ENCODE data around the gene AP1G2.

Gene AP1G2

DNA sequence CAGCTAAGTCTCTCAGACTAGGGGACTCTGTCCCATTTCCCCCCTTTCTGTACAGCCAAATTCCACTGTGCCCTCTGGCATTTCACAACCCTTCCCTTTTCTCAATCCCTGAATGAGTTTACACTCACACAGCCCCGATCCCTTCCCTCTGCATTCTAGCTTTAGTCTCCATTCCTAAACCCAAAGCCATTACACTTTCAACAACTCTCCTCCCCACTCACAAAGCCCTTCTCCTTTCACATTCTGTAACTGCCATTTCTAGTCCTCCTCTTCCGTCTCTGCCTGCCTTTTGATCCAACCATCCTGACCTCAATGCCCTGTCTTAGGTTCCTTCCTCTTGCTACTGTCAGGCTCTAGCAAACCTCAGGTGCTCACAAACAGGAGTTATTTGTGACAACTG lies 19.7 kb downstream of the AP1G2 start:
- no peaks in the 10 kb centered on the region for H3K27me3 ChIP-seq (ENCODE audit: insufficient read depth, low read depth)
- H3K4me2 ChIP-seq: no peak overlapping the region
- no peaks in the 10 kb centered on the region for H3K36me3 ChIP-seq (ENCODE audit: insufficient read depth)
- no peak overlapping the region for H3K9ac ChIP-seq
- no peak overlapping the region for H2AFZ ChIP-seq (ENCODE audit: low read depth)
- H3K27ac ChIP-seq: no peak overlapping the region
- H3K79me2 ChIP-seq (ENCODE audit: insufficient read depth, low read depth): no peaks in the 10 kb centered on the region
- no peaks in the 10 kb centered on the region for H3K4me1 ChIP-seq (ENCODE audit: low read depth, poor library complexity, severe bottlenecking)
- no peaks in the 10 kb centered on the region for H4K20me1 ChIP-seq (ENCODE audit: insufficient read depth)
- TF ChIP-seq, protein P1, sequence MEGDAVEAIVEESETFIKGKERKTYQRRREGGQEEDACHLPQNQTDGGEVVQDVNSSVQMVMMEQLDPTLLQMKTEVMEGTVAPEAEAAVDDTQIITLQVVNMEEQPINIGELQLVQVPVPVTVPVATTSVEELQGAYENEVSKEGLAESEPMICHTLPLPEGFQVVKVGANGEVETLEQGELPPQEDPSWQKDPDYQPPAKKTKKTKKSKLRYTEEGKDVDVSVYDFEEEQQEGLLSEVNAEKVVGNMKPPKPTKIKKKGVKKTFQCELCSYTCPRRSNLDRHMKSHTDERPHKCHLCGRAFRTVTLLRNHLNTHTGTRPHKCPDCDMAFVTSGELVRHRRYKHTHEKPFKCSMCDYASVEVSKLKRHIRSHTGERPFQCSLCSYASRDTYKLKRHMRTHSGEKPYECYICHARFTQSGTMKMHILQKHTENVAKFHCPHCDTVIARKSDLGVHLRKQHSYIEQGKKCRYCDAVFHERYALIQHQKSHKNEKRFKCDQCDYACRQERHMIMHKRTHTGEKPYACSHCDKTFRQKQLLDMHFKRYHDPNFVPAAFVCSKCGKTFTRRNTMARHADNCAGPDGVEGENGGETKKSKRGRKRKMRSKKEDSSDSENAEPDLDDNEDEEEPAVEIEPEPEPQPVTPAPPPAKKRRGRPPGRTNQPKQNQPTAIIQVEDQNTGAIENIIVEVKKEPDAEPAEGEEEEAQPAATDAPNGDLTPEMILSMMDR (conservative IDR thresholded peaks at IDR 0.05; ENCODE audit: low read depth, low read length): no peak
- no peak overlapping the region for H3K4me3 ChIP-seq (IDR thresholded peaks at IDR 0.05; ENCODE audit: insufficient read depth, low read depth, low read length)

DNA sequence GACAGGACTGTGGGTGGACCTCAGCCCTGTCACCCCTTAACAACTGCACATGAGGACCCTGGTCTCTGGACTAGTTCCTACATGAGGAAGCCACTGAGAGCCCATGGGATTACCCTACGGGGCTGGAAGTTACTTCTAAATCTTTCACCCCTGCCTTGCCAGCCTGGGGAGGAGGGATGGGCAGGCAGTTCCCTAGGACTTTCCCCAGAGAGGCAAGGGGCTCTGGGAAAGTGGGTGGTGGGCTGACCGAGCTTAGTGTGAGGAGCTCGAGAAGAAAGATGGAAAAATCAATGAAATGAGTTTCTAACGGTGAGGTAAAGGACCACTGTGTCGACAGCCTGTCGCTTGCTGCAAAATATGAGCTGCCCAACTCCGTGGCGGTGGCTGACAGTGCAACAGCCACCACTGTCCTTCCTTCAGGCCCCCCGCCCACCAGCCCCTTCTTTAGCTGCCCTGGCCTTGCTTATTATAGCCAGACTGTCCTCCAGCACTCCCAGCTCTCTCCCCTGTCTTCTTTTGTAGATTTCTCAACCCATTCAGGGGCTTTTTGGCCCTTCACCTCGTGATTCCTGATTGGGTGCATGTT lies 21.0 kb downstream of the AP1G2 start:
- no peaks in the 10 kb centered on the region for H3K27me3 ChIP-seq (ENCODE audit: insufficient read depth, low read depth)
- H3K4me3 ChIP-seq (IDR thresholded peaks at IDR 0.05; ENCODE audit: insufficient read depth, low read depth, low read length): no peak overlapping the region
- H3K4me1 ChIP-seq (ENCODE audit: low read depth, poor library complexity, severe bottlenecking): no peaks in the 10 kb centered on the region
- no peak overlapping the region for H3K4me2 ChIP-seq
- TF ChIP-seq, protein P1 (conservative IDR thresholded peaks at IDR 0.05; ENCODE audit: low read depth, low read length): no peak
- H4K20me1 ChIP-seq (ENCODE audit: insufficient read depth): no peaks in the 10 kb centered on the region
- no peak overlapping the region for H3K27ac ChIP-seq
- no peak overlapping the region for H2AFZ ChIP-seq (ENCODE audit: low read depth)
- no peak overlapping the region for H3K9ac ChIP-seq
- no peaks in the 10 kb centered on the region for H3K36me3 ChIP-seq (ENCODE audit: insufficient read depth)
- H3K79me2 ChIP-seq (ENCODE audit: insufficient read depth, low read depth): no peaks in the 10 kb centered on the region

DNA sequence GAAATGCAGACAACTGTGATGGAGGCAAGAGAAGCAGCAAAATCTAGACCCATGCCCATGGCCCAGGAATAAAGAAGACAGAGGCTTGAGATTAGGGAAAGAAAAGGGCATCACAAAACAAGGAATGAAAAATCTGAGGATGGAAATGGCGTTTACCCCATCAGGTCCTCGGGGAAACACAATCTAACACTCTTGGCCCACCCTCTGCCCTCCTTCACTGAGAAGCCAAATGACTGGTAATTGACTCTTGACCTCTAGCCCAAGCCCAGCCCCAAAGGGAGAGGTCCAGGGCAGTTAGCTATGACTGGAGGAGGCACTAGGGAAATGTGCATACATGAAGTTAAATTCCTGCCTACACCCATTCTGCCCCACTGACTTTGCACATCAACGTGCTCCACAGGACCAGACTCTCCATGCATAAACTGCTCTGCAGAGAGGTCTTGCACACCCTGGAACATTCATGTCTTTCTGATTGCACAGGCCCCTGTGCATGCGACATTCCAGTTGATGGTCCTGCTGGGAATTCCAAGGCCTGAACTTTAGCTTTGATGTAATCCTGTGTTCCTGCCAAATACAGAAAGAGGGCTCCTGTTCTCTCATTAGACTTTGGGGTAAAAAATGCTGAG lies 21.7 kb downstream of the AP1G2 start:
- no peak overlapping the region for H3K4me2 ChIP-seq
- H3K4me3 ChIP-seq (IDR thresholded peaks at IDR 0.05; ENCODE audit: insufficient read depth, low read depth, low read length): no peak overlapping the region
- no peaks in the 10 kb centered on the region for H4K20me1 ChIP-seq (ENCODE audit: insufficient read depth)
- no peak overlapping the region for H3K9ac ChIP-seq
- H3K36me3 ChIP-seq (ENCODE audit: insufficient read depth): no peaks in the 10 kb centered on the region
- no peak overlapping the region for H2AFZ ChIP-seq (ENCODE audit: low read depth)
- H3K27me3 ChIP-seq (ENCODE audit: insufficient read depth, low read depth): no peaks in the 10 kb centered on the region
- H3K79me2 ChIP-seq (ENCODE audit: insufficient read depth, low read depth): no peaks in the 10 kb centered on the region
- H3K27ac ChIP-seq: no peak overlapping the region
- H3K4me1 ChIP-seq (ENCODE audit: low read depth, poor library complexity, severe bottlenecking): no peaks in the 10 kb centered on the region
- TF ChIP-seq, protein P1 (conservative IDR thresholded peaks at IDR 0.05; ENCODE audit: low read depth, low read length): no peak

DNA sequence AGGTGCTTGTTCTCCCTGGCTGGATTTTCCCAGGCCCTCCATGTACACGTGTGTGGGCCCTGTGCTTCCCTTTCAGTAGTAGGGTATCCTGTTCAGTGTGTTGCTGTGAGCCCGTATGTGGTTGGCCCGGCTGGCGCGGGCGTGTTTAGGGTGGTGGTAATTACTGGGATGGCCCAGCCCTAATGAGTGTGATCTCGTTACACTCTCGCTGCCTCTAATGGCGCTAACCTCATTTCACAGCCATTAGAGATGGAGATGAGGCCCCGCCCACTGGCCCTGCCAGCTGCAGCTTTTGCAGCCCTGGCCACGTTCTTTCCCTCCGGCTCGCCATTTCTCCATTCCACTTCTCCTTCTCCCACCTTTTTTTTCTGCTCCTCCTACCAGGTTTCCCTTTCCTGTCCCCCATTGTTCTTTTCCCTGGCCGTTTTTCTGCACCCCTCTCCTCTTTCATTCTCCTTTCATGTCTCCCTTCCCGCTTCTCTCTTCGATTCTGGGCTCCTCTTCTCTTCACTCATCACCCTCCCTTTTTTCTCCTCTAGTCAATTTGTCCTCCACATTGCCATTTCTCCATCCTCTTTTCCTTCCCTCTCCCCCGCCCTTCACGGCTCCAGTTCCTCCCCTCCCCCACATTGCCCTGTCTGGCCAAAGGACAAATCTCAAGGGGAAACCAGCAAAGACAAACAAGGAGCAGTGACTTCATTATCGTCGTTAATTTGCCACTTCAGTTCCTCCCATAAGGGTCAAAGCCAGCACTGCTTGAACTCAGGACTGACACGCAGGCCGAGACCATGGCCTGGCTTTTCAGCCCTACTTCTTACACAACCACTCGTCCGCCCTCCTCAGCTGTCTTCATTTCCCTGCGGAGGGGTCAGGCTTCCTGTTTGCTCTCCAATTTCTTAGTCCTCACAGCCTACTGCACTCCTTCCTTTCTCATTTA lies 22.8 kb downstream of the AP1G2 start:
- no peaks in the 10 kb centered on the region for H3K27me3 ChIP-seq (ENCODE audit: insufficient read depth, low read depth)
- H3K36me3 ChIP-seq (ENCODE audit: insufficient read depth): no peaks in the 10 kb centered on the region
- H3K9ac ChIP-seq: no peak overlapping the region
- no peak overlapping the region for H2AFZ ChIP-seq (ENCODE audit: low read depth)
- H3K4me3 ChIP-seq (IDR thresholded peaks at IDR 0.05; ENCODE audit: insufficient read depth, low read depth, low read length): no peak overlapping the region
- no peak overlapping the region for H3K4me2 ChIP-seq
- no peaks in the 10 kb centered on the region for H3K4me1 ChIP-seq (ENCODE audit: low read depth, poor library complexity, severe bottlenecking)
- TF ChIP-seq, protein P1 (conservative IDR thresholded peaks at IDR 0.05; ENCODE audit: low read depth, low read length): no peak
- no peak overlapping the region for H3K27ac ChIP-seq
- no peaks in the 10 kb centered on the region for H4K20me1 ChIP-seq (ENCODE audit: insufficient read depth)
- no peaks in the 10 kb centered on the region for H3K79me2 ChIP-seq (ENCODE audit: insufficient read depth, low read depth)
